RWPE2 (cell line): ENCODE data around the gene UBE4A.

Experiments used
- ATAC-seq: fragments of 200-7000 bp; cut with Tn5 transposase; 3 replicates; pipeline ENCODE4 v1.9.1; 2021; ENCODE audit warnings: low read depth
- DNase-seq: peaks from one replicate; pipeline ENCODE4 v3.0.0-alpha.2; 2020; ENCODE audit warnings: low spot score
- H3K27ac ChIP-seq: fragments of 450-650 bp; 2 replicates; pipeline ENCODE4 v1.5.1; 2017; ENCODE audit warnings: mild to moderate bottlenecking; ENCODE audit not compliant: poor library complexity, severe bottlenecking
- H3K27me3 ChIP-seq: fragments of 250-450 bp; sonication (Bioruptor Pico); 2 replicates; pipeline ENCODE4 v1.5.1; 2021; ENCODE audit warnings: mild to moderate bottlenecking, moderate library complexity; ENCODE audit not compliant: insufficient read depth, poor library complexity, severe bottlenecking
- H3K36me3 ChIP-seq: fragments of 250-450 bp; sonication (Bioruptor Pico); 2 replicates; pipeline ENCODE4 v1.5.1; 2020; ENCODE audit warnings: low read depth, mild to moderate bottlenecking, moderate library complexity
- H3K4me1 ChIP-seq: fragments of 250-450 bp; sonication (Bioruptor Pico); 2 replicates; pipeline ENCODE4 v1.5.1; 2021; ENCODE audit warnings: mild to moderate bottlenecking, moderate library complexity; ENCODE audit not compliant: insufficient read depth, poor library complexity, severe bottlenecking
- H3K4me3 ChIP-seq: fragments of 250-450 bp; sonication (Bioruptor Pico); 2 replicates; pipeline ENCODE4 v1.5.1; 2021; ENCODE audit warnings: mild to moderate bottlenecking, moderate library complexity; ENCODE audit not compliant: severe bottlenecking
- H3K9me3 ChIP-seq: fragments of 250-450 bp; sonication (Bioruptor Pico); 2 replicates; pipeline ENCODE4 v1.5.1; 2021; ENCODE audit warnings: mild to moderate bottlenecking, moderate library complexity; ENCODE audit not compliant: severe bottlenecking
- TF ChIP-seq, protein P1 (sequence below): fragments of 450-650 bp; IDR thresholded peaks from one replicate; pipeline ENCODE4 v1.5.1; 2017; ENCODE audit warnings: mild to moderate bottlenecking, moderate library complexity; ENCODE audit not compliant: poor library complexity, severe bottlenecking

Gene UBE4A

DNA sequence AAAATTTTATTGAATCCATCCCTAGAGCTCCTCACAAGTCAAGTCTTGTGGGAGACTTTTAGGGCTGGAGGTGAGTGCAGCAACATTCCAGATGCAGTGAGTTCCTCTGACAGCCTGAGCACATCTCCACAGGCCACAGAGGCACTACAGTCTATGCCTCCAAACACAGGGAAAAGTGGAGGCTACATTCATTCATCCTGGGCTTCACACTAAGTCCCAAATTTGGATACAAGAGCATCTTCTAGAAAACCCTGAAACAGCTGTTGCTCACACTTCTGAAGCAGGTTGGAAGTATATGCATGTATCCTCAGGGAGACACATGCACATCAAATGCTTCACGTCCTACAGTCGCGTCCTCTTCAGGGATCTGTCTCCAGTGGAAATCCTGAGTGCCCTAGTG is 18.1 kb upstream of the UBE4A start:
- Histone ChIP-seq H3K27ac (no peak overlapping the region), H3K9me3 (no peaks in the 10 kb centered on the region), H3K36me3 (no peaks in the 10 kb centered on the region), H3K4me1 (no peaks in the 10 kb centered on the region), H3K27me3 (no peaks in the 10 kb centered on the region), H3K4me3 (no peak overlapping the region)
- DNase-seq (no peak), ATAC-seq (no peak)
- TF ChIP-seq, protein P1, sequence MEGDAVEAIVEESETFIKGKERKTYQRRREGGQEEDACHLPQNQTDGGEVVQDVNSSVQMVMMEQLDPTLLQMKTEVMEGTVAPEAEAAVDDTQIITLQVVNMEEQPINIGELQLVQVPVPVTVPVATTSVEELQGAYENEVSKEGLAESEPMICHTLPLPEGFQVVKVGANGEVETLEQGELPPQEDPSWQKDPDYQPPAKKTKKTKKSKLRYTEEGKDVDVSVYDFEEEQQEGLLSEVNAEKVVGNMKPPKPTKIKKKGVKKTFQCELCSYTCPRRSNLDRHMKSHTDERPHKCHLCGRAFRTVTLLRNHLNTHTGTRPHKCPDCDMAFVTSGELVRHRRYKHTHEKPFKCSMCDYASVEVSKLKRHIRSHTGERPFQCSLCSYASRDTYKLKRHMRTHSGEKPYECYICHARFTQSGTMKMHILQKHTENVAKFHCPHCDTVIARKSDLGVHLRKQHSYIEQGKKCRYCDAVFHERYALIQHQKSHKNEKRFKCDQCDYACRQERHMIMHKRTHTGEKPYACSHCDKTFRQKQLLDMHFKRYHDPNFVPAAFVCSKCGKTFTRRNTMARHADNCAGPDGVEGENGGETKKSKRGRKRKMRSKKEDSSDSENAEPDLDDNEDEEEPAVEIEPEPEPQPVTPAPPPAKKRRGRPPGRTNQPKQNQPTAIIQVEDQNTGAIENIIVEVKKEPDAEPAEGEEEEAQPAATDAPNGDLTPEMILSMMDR, result no peak

DNA sequence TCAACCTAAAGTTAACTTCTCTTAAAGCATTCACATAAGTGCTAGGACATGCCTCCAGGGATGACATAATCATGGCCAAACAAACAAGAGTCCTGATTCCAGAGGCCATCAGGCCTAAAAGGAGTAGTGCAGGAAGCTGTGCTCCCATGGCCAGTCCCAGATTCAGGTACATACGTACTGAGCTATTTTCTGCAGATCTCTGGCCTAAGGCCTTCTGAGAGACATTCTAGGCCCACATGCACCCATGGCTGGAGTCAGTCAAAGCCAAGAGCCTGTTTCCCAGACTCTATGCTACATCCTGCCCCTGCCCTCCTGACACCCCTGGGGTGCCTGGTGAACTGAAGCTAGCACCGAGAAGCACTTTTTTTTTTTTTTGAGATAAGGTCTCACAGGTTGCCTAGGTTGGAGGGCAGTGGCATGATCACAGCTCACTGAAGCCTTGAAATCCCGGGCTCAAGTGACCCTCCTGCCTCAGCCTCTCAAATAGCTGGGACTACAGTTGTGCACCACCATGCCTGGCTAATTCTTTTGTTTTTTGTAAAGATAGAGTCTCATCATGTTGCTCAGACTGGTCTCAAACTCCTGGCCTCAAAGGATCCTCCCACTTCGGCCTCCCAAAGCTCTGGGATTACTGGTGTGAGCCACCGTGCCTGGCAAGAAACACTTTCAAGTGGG is 17.4 kb upstream of the UBE4A start:
- Histone ChIP-seq H3K27ac (no peak overlapping the region), H3K9me3 (no peaks in the 10 kb centered on the region), H3K4me3 (no peak overlapping the region), H3K27me3 (no peaks in the 10 kb centered on the region), H3K36me3 (no peaks in the 10 kb centered on the region), H3K4me1 (no peaks in the 10 kb centered on the region)
- no peak for DNase-seq
- TF ChIP-seq, protein P1, result no peak
- no peak for ATAC-seq

DNA sequence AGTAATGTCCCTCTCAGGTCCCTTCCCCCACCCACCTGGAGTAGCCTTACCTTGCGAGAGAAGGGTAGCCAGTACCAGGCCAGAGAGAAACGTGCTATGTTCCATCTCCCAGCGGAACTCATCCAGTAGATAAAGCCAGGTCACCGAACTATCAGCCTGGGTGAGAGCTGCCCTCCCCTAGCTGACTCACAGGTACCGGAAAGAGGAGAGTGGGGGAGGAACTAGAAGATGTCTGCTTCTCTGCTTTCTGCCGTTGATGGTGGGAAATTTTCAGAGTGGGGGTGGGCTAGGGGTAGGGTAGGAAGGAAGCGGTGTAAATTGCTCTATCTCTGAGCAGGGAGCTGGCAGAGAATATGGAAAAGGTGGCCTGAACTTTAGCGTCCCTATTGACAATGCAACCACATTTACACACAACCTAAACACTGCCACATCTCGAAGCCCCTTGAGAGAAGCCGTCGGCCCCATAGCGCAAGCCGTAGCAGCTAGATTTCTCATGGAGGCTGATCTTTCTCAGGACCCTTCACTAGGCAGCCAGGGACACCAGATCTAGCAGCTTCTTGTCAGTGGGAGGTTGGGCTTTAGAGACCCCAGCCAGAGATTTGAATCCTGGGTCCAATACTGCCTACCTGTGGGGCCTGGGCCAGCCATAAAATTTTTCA is 16.8 kb upstream of the UBE4A start, which contains the start of gene CD3D:
CD3D (minus strand) TSS at position 203 of the 659 bp plus-strand sequence; CDS start at position 105, 98 bp downstream.
- no peaks in the 10 kb centered on the region for H3K27me3 ChIP-seq
- no peaks in the 10 kb centered on the region for H3K36me3 ChIP-seq
- no peak within 1 kb of the TSS for H3K27ac ChIP-seq
- no peak for DNase-seq
- TF ChIP-seq, protein P1, result no peak
- no peak for ATAC-seq
- H3K4me3 ChIP-seq, result no peak within 1 kb of the TSS
- no peaks in the 10 kb centered on the region for H3K4me1 ChIP-seq
- H3K9me3 ChIP-seq, result no peaks in the 10 kb centered on the region

DNA sequence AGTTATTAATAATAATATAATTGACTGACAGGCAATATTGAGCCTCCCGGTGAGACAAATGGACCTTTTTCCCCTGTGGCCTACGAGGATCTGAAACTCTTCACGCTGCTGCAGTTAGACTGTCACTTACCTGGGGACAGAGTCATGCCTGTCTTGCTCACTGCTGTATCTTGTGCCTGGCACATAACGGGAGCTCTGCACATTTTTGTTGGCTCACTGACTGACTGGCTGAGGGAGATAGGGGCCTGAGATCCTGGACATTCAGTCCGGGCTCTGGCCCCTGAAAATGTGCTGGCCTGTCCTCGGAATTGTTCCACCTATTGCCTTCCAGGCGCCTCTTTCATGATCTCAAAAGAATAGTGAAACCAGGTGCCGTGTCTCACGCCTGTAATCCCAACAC is 16.2 kb upstream of the UBE4A start:
- no peak overlapping the region for H3K4me3 ChIP-seq
- H3K27me3 ChIP-seq, result no peaks in the 10 kb centered on the region
- H3K27ac ChIP-seq, result no peak overlapping the region
- H3K9me3 ChIP-seq, result no peaks in the 10 kb centered on the region
- no peaks in the 10 kb centered on the region for H3K36me3 ChIP-seq
- no peaks in the 10 kb centered on the region for H3K4me1 ChIP-seq
- DNase-seq (no peak), ATAC-seq (no peak)
- TF ChIP-seq, protein P1, result no peak
